ENCODE results near the gene ZIC4.

DNA sequence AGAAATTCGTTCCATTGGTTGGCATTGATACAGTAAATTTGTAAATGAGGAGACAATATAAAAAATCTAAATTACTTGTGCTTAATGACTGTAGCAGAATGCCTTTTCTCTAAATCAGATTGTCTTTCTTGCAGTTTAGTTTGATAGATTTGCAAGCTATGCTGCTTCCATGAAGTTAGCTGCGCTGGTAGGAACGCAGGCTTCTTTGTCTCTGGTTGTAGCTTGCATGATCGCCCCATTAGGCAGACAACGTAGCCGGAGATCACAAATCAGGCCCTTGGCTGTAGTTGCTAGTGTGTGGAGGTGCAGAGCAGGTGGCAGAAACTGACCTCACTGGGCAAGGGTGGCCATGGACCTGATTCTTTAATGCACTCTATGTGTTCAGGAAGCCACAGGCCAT lies 8.9 kb upstream of the ZIC4 start:
- TF ChIP-seq, protein P1, sequence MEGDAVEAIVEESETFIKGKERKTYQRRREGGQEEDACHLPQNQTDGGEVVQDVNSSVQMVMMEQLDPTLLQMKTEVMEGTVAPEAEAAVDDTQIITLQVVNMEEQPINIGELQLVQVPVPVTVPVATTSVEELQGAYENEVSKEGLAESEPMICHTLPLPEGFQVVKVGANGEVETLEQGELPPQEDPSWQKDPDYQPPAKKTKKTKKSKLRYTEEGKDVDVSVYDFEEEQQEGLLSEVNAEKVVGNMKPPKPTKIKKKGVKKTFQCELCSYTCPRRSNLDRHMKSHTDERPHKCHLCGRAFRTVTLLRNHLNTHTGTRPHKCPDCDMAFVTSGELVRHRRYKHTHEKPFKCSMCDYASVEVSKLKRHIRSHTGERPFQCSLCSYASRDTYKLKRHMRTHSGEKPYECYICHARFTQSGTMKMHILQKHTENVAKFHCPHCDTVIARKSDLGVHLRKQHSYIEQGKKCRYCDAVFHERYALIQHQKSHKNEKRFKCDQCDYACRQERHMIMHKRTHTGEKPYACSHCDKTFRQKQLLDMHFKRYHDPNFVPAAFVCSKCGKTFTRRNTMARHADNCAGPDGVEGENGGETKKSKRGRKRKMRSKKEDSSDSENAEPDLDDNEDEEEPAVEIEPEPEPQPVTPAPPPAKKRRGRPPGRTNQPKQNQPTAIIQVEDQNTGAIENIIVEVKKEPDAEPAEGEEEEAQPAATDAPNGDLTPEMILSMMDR (IDR thresholded peaks at IDR 0.05; ENCODE audit: low read depth, low read length) = no peak
- no peak for TF ChIP-seq EZH2phosphoT487 (IDR thresholded peaks at IDR 0.05; ENCODE audit: low read depth)

Data from OCI-LY3 (cell line).